Endothelial cell of umbilical vein (primary cell): ENCODE results near the gene TAF8. TPM values are rescaled to one million over a fixed set of nuclear protein-coding genes. Genes with fewer than 3 reads are reported as not detected.
A peak's percentile ranks its signal among the peaks of the same experiment; 100 is the strongest.

ENCODE experiments used
- BruUV-seq: library from RNA; stranded (reverse); fragments of 400-500 nt; replicated peaks from 2 replicates; lab custom pipeline; 2021; lab: Mats Ljungman, UMichigan
- CTCF ChIA-PET: fragments of 300-600, 350-600 bp; sonication (Branson Sonifier 250); formaldehyde crosslinking; loops from one replicate; lab custom pipeline; 2021; ENCODE audit warnings: antibody characterized with exemption, inconsistent platforms; lab: Charles Lee
- POLR2A ChIA-PET: fragments of 300-600, 350-600 bp; sonication (Branson Sonifier 250); formaldehyde crosslinking; loops from one replicate; lab custom pipeline; 2021; ENCODE audit warnings: antibody characterized with exemption, inconsistent platforms; lab: Charles Lee
- DNase-seq: peaks from one replicate; pipeline ENCODE4 v3.0.0-alpha.2; 2011; ENCODE audit warnings: low read depth, low spot score
- FAIRE-seq: peaks from 2 replicates; lab custom pipeline; 2011; peaks lifted over from hg19 to GRCh38; lab: Jason Lieb, UNC
- H2AFZ ChIP-seq: 2 replicates; pipeline ENCODE4 v1.6.0; 2012; ENCODE audit warnings: low read depth, low read length, control low read depth, inconsistent platforms
- H3K27ac ChIP-seq: 2 replicates; pipeline ENCODE4 v1.5.1; 2011; ENCODE audit warnings: low read depth, mild to moderate bottlenecking, control low read depth, low read length, moderate library complexity; ENCODE audit not compliant: insufficient read depth
- H3K27me3 ChIP-seq, 2 experiments: 2 replicates each; pipeline versions ENCODE4 v1.6.0 to v1.6.1; 2011; ENCODE audit warnings: low read length in 2 of 2, mixed read lengths in 1 of 2; ENCODE audit not compliant: control insufficient read depth in 2 of 2, insufficient read depth in 2 of 2
- H3K36me3 ChIP-seq, 2 experiments: 2 replicates in 1 of 2; 3 replicates in 1 of 2; pipeline ENCODE4 v1.5.1; 2011; ENCODE audit warnings: low read length in 2 of 2, mild to moderate bottlenecking in 1 of 2, moderate library complexity in 1 of 2; ENCODE audit not compliant: control insufficient read depth in 2 of 2, insufficient read depth in 2 of 2; ENCODE audit errors: extremely low read depth in 1 of 2
- H3K4me1 ChIP-seq: 3 replicates; pipeline ENCODE4 v1.5.1; 2011; ENCODE audit warnings: mild to moderate bottlenecking, low read length; ENCODE audit not compliant: control insufficient read depth, insufficient read depth; ENCODE audit errors: extremely low read depth
- H3K4me2 ChIP-seq: 2 replicates; pipeline ENCODE4 v1.6.1; 2011; ENCODE audit warnings: low read length, control low read depth, mixed read lengths; ENCODE audit not compliant: insufficient read depth
- H3K4me3 ChIP-seq, 3 experiments: fragments of 200-600 bp in 1 of 3; sonication (generic), shearing (Covaris generic) in 1 of 3; replicated peaks in 1 of 3; 2 replicates each; pipeline ENCODE4 v1.5.1; 2011 to 2016; ENCODE audit warnings: control low read depth in 3 of 3, low read length in 3 of 3, mild to moderate bottlenecking in 2 of 3, inconsistent platforms in 1 of 3, low read depth in 1 of 3, moderate library complexity in 1 of 3; ENCODE audit not compliant: insufficient read depth in 1 of 3
- H3K79me2 ChIP-seq: 2 replicates; pipeline ENCODE4 v1.6.0; 2012; ENCODE audit warnings: low read length, inconsistent platforms; ENCODE audit not compliant: control insufficient read depth, insufficient read depth
- H3K9ac ChIP-seq: replicated peaks from 2 replicates; pipeline ENCODE3; 2011; ENCODE audit warnings: low read length, control low read depth; ENCODE audit not compliant: insufficient read depth; ENCODE audit errors: extremely low read depth
- H3K9me1 ChIP-seq: replicated peaks from 3 replicates; pipeline ENCODE4 v1.6.0; 2011; ENCODE audit warnings: mild to moderate bottlenecking, low read length; ENCODE audit not compliant: control insufficient read depth, insufficient read depth; ENCODE audit errors: extremely low read depth
- H3K9me3 ChIP-seq: replicated peaks from 2 replicates; pipeline ENCODE4 v1.5.1; 2012; ENCODE audit warnings: low read length, inconsistent platforms; ENCODE audit not compliant: control insufficient read depth, insufficient read depth
- H4K20me1 ChIP-seq: replicated peaks from 2 replicates; pipeline ENCODE3; 2011; ENCODE audit warnings: mild to moderate bottlenecking, low read length; ENCODE audit not compliant: control insufficient read depth, insufficient read depth; ENCODE audit errors: extremely low read depth
- FOS ChIP-seq: IDR thresholded peaks from 2 replicates; pipeline ENCODE4 v1.6.1; 2011; ENCODE audit warnings: mild to moderate bottlenecking, low read length, moderate library complexity, borderline replicate concordance; ENCODE audit not compliant: insufficient read depth
- GATA2 ChIP-seq: IDR thresholded peaks from 2 replicates; pipeline ENCODE4 v1.7.0; 2011; ENCODE audit warnings: low read depth, mild to moderate bottlenecking, moderate library complexity, mixed read lengths, low read length; ENCODE audit not compliant: insufficient read length, insufficient read depth
- JUN ChIP-seq: IDR thresholded peaks from 2 replicates; pipeline ENCODE4 v1.6.1; 2011; ENCODE audit warnings: borderline replicate concordance, low read depth; ENCODE audit not compliant: insufficient read length, insufficient read depth
- MYC ChIP-seq: IDR thresholded peaks from one replicate; pipeline ENCODE4 v1.6.1; 2011; ENCODE audit warnings: mild to moderate bottlenecking, low read depth, low read length
- POLR2A ChIP-seq: IDR thresholded peaks from 2 replicates; pipeline ENCODE4 v1.6.1; 2012; ENCODE audit warnings: low read depth, mild to moderate bottlenecking, control low read depth, low read length
- POLR2AphosphoS5 ChIP-seq: IDR thresholded peaks from 2 replicates; pipeline ENCODE4 v1.6.1; 2012; ENCODE audit warnings: low read depth, mild to moderate bottlenecking, control low read depth, low read length, moderate library complexity; ENCODE audit not compliant: insufficient read depth
- dilution Hi-C: fragments of 300-500 bp; cut with MboI; formaldehyde crosslinking; loops from one replicate; pipeline ENCODE4 v1.15.0; 2019; ENCODE audit warnings: low sequenced_read_pairs; ENCODE audit not compliant: extremely low pct_ligation_motif_present
- intact Hi-C: fragments of 100-400 bp; cut with micrococcal nuclease; formaldehyde crosslinking; loops from one replicate; pipeline ENCODE4 v1.10.0; 2022
- polyA plus RNA-seq, 4 experiments: library from polyadenylated mRNA; depleted of rRNA in 3 of 4; stranded (reverse) in 3 of 4; unstranded in 1 of 4; fragments of >200 nt; gene quantifications; 2 replicates each; pipeline versions ENCODE4 v1.2.1 to v1.2.3, GENCODE V29; 2011 to 2012; ENCODE audit warnings: missing spikeins in 1 of 4
- total RNA-seq: library from RNA; stranded (reverse); gene quantifications from 2 replicates; pipeline ENCODE4 v1.2.3, GENCODE V29; 2021

The TAF8 gene
- total and polyA plus RNA-seq, 2 donors (not counting 3 experiments of a cell fraction or from before 2014, with no cell fraction given) = 32.9 to 45.4 TPM

DNA sequence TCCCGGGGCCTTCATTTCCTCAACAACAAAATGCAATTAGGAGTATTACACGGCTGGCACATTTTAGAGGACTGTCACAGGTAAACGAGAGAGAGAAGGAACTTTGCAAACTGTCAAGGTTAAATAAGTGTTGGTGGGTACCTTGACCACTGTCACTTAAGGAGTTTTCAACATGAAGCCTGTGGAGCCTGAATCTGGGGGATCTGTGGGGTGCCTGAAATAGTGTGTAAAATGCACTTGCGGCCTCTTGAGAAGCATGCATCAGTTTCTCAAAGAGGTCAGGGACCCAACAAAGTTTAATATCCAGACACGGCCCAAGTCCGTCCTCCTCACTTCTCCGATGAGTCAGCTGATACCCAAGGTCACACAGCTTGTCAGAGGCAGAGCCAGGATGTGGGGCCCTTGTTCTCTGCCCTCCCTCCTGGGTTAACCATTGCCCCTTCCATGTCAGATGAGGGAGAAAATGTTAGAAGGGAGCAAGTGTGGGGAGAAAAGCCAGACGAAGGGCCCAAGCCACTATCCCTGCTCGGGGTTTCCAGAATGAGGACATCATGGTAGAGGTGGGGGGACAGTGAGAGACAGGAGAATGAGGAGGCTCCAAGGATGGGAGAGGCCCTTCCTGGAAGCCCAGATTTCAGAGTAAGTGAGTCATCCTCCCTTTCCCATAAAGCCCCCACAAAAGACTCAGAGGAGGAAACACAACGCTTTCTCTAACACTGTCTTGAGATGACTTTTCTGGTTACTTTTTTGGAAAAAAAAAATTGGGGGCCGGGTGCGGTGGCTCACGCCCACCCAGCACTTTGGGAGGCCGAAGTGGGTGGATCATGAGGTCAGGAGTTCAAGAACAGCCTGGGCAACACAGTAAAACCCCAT lies 49.9 kb downstream of the TAF8 start:
- Histone ChIP-seq H3K79me2 (no peaks in the 10 kb centered on the region), H3K4me1 (peaks cover 5% of the 10 kb centered on the region), H3K36me3 (no peaks in the 10 kb centered on the region), H3K27ac (no peak overlapping the region), H3K9me3 (no peaks in the 10 kb centered on the region), H3K9me1 (no peaks in the 10 kb centered on the region), H2AFZ (no peak overlapping the region), H3K9ac (no peak overlapping the region), H3K4me2 (no peak overlapping the region), H3K27me3 (no peaks in the 10 kb centered on the region), H4K20me1 (no peaks in the 10 kb centered on the region), H3K4me3 (no peak overlapping the region)
- POLR2A ChIA-PET = no interaction called here
- dilution Hi-C loops = no loop called here
- intact Hi-C loops = no loop called here
- DNase-seq (peak; percentile 17), FAIRE-seq (peak; percentile 48)
- CTCF ChIA-PET = interaction anchor here (0.6 to 1.9 kb wide), 5 partner anchors 13 to 114 kb away, joined by 3 to 5 read pairs (median 3); no protein-coding TSS in a partner anchor
- no TSS peak for BruUV-seq
- TF ChIP-seq FOS (peak; percentile 46), JUN (peak; percentile 14), MYC (no peak)

DNA sequence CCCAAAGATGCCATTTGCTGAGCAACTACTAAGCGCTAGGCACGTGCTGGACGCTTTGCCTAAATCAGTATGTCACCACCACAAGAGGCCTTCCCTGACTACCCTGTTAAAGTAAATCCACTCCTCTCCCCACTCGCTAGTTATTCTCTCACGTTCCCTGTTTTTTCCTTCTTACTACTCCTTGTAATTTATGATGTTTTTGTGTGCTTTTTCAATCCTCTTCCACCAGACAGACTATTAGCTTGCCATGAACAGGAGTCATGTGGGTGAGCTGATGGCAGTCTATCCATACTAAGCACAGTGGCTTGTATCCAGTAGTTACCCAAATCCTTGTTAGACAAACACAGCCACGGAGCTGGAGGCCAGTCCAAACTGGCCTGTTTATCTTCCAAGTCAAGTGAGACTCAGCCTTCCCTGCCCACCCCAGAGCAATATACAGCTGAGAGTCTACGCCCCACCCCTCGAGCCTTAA lies 50.9 kb downstream of the TAF8 start:
- Histone ChIP-seq H3K36me3 (no peaks in the 10 kb centered on the region), H3K9ac (no peak overlapping the region), H3K4me2 (no peak overlapping the region), H3K79me2 (no peaks in the 10 kb centered on the region), H3K27ac (no peak overlapping the region), H3K4me1 (peaks cover 5% of the 10 kb centered on the region), H3K4me3 (no peak overlapping the region), H4K20me1 (no peaks in the 10 kb centered on the region), H3K9me3 (no peaks in the 10 kb centered on the region), H2AFZ (no peak overlapping the region), H3K27me3 (no peaks in the 10 kb centered on the region), H3K9me1 (no peaks in the 10 kb centered on the region)
- no TSS peak for BruUV-seq
- ChIA-PET CTCF (interaction anchor here (1.4 kb wide), 1 partner anchor 26 kb away, joined by 3 read pairs; no protein-coding TSS in a partner anchor), POLR2A (interaction anchor here (0.5 kb wide), 1 partner anchor 35 kb away, joined by 5 read pairs; no protein-coding TSS in a partner anchor)
- no peak for DNase-seq
- intact Hi-C loops = no loop called here
- FAIRE-seq = no peak
- dilution Hi-C loops = no loop called here
- TF ChIP-seq POLR2A = no peak
- no peak for TF ChIP-seq MYC
- TF ChIP-seq GATA2 = no peak
- TF ChIP-seq POLR2AphosphoS5 = no peak
